SK-N-SH (cell line): Measurements from ENCODE around the gene PSMB8. TPM values are rescaled to one million over a fixed set of nuclear protein-coding genes. Genes with fewer than 3 reads are reported as not detected.

ENCODE experiments used
- CTCF ChIA-PET: fragments of 300-600, 350-600 bp; formaldehyde crosslinking; extraction: SDS; loops from one replicate; lab custom pipeline; 2021; lab: Yijun Ruan, JAX
- POLR2A ChIA-PET: fragments of 350-600 bp; sonication (Branson Sonifier 250); formaldehyde crosslinking; extraction: SDS; loops from one replicate; lab custom pipeline; 2020; ENCODE audit warnings: antibody characterized with exemption, inconsistent platforms; lab: Yijun Ruan, JAX
- DNase-seq: peaks from one replicate; pipeline ENCODE4 v3.0.0; 2012
- H2AFZ ChIP-seq: fragments of 200-600 bp; sonication (generic); 2 replicates; pipeline ENCODE4 v1.8.1; 2016; ENCODE audit warnings: antibody characterized with exemption, mild to moderate bottlenecking, low read depth
- H3F3A ChIP-seq: fragments of 200-600 bp; sonication (generic); replicated peaks from 2 replicates; pipeline ENCODE3; 2016; ENCODE audit warnings: antibody characterized with exemption, mild to moderate bottlenecking; ENCODE audit not compliant: insufficient read depth
- H3K27ac ChIP-seq, 2 experiments: fragments of 200-500 bp in 1 of 2; fragments of 200-600 bp in 1 of 2; sonication (Bioruptor generic) in 1 of 2; sonication (generic), shearing (Covaris generic) in 1 of 2; 2 replicates each; pipeline versions ENCODE4 v1.5.1 to v1.6.1; 2014 to 2016; ENCODE audit warnings: low read depth in 2 of 2, inconsistent platforms in 1 of 2, low read length in 1 of 2, mild to moderate bottlenecking in 1 of 2, mixed read lengths in 1 of 2
- H3K27me3 ChIP-seq: fragments of 200-600 bp; sonication (generic), shearing (Covaris generic); 2 replicates; pipeline ENCODE4 v1.6.1; 2016; ENCODE audit warnings: mixed run types; ENCODE audit not compliant: insufficient read depth
- H3K36me3 ChIP-seq, 2 experiments: fragments of 200-500 bp in 1 of 2; fragments of 200-600 bp in 1 of 2; sonication (Bioruptor generic) in 1 of 2; sonication (generic) in 1 of 2; replicated peaks in 1 of 2; 2 replicates each; pipeline versions ENCODE3 to v1.5.1; 2014 to 2016; ENCODE audit warnings: low read length in 1 of 2, mild to moderate bottlenecking in 1 of 2; ENCODE audit not compliant: insufficient read depth in 2 of 2, control insufficient read depth in 1 of 2
- H3K4me1 ChIP-seq, 2 experiments: fragments of 200-500 bp in 1 of 2; fragments of 200-600 bp in 1 of 2; sonication (Bioruptor generic) in 1 of 2; sonication (generic), shearing (Covaris generic) in 1 of 2; 2 replicates each; pipeline versions ENCODE4 v1.5.1 to v1.6.1; 2014 to 2016; ENCODE audit warnings: low read depth in 1 of 2, low read length in 1 of 2, mixed run types in 1 of 2; ENCODE audit not compliant: insufficient read depth in 2 of 2, control insufficient read depth in 1 of 2
- H3K4me2 ChIP-seq: fragments of 200-600 bp; sonication (generic), shearing (Covaris generic); 2 replicates; pipeline ENCODE4 v1.6.1; 2017; ENCODE audit warnings: mixed run types
- H3K4me3 ChIP-seq, 2 experiments: fragments of 200-500 bp in 1 of 2; fragments of 200-600 bp in 1 of 2; sonication (Bioruptor generic) in 1 of 2; sonication (generic), shearing (Covaris generic) in 1 of 2; 2 replicates each; pipeline versions ENCODE4 v1.5.1 to v1.8.1; 2014 to 2016; ENCODE audit warnings: low read depth in 2 of 2, inconsistent platforms in 1 of 2, low read length in 1 of 2, mild to moderate bottlenecking in 1 of 2, mixed read lengths in 1 of 2, moderate library complexity in 1 of 2
- H3K79me2 ChIP-seq: fragments of 200-600 bp; sonication (generic); 2 replicates; pipeline ENCODE4 v1.8.1; 2017; ENCODE audit warnings: mild to moderate bottlenecking; ENCODE audit not compliant: insufficient read depth
- H3K9ac ChIP-seq: fragments of 200-600 bp; sonication (generic); 2 replicates; pipeline ENCODE4 v1.6.1; 2017; ENCODE audit warnings: mixed run types
- H3K9me2 ChIP-seq: fragments of 200-600 bp; sonication (generic); 2 replicates; pipeline ENCODE4 v1.6.1; 2017; ENCODE audit warnings: mixed run types
- H3K9me3 ChIP-seq: fragments of 200-600 bp; sonication (generic); 2 replicates; pipeline ENCODE4 v1.6.1; 2017; ENCODE audit warnings: mixed run types, mild to moderate bottlenecking, moderate library complexity
- H4K20me1 ChIP-seq: fragments of 200-600 bp; sonication (generic); 2 replicates; pipeline ENCODE4 v1.6.1; 2017; ENCODE audit warnings: mild to moderate bottlenecking, mixed run types; ENCODE audit not compliant: insufficient read depth
- CHD2 ChIP-seq: fragments of 150-350 bp; IDR thresholded peaks from 2 replicates; pipeline ENCODE4 v1.6.1; 2018; ENCODE audit warnings: low read length; ENCODE audit not compliant: partially characterized antibody
- ELF1 ChIP-seq: IDR thresholded peaks from 2 replicates; pipeline ENCODE4 v1.4.0; 2012
- FOXJ3 ChIP-seq: sonication (generic); formaldehyde crosslinking; IDR thresholded peaks from 2 replicates; pipeline ENCODE4 v1.5.1; 2020; ENCODE audit warnings: mild to moderate bottlenecking, missing genetic modification reagents
- FOXM1 ChIP-seq: IDR thresholded peaks from 2 replicates; pipeline ENCODE4 v1.4.0; 2012; ENCODE audit warnings: low read depth, mild to moderate bottlenecking
- GABPA ChIP-seq: IDR thresholded peaks from 2 replicates; pipeline ENCODE4 v1.4.0; 2012; ENCODE audit warnings: low read depth, mild to moderate bottlenecking
- IRF3 ChIP-seq: fragments of 150-350 bp; IDR thresholded peaks from 2 replicates; pipeline ENCODE4 v1.6.1; 2016; ENCODE audit warnings: mild to moderate bottlenecking, low read depth, low read length
- JUND ChIP-seq: IDR thresholded peaks from 2 replicates; pipeline ENCODE4 v1.4.0; 2012
- MXI1 ChIP-seq: IDR thresholded peaks from 2 replicates; pipeline ENCODE4 v1.6.1; 2012; ENCODE audit warnings: mild to moderate bottlenecking, low read depth, low read length, improper control_type of control experiment
- RAD21 ChIP-seq: IDR thresholded peaks from 2 replicates; pipeline ENCODE4 v1.6.1; 2012; ENCODE audit warnings: mild to moderate bottlenecking, low read length
- RFX5 ChIP-seq: IDR thresholded peaks from 2 replicates; pipeline ENCODE4 v1.6.1; 2012; ENCODE audit warnings: mild to moderate bottlenecking, improper control_type of control experiment, low read length
- SIN3A ChIP-seq: IDR thresholded peaks from 2 replicates; pipeline ENCODE4 v1.6.1; 2012; ENCODE audit warnings: low read depth, mild to moderate bottlenecking, low read length, moderate library complexity, borderline replicate concordance
- WGBS: methylation state at CpG from one replicate; pipeline ENCODE4 v1.1.6; 2017; ENCODE audit warnings: low lambda C conversion rate; 5-methylcytosine and 5-hydroxymethylcytosine counted together
- polyA plus RNA-seq, 3 experiments: library from polyadenylated mRNA; depleted of rRNA; stranded (reverse); fragments of >200 nt; gene quantifications; 2 replicates each; pipeline ENCODE4 v1.2.3, GENCODE V29; 2012
- TF ChIP-seq, protein P1 (sequence below): IDR thresholded peaks from 2 replicates; pipeline ENCODE4 v1.4.0; 2012; ENCODE audit warnings: low read depth, borderline replicate concordance
- TF ChIP-seq, protein P2 (sequence below): fragments of 150-350 bp; IDR thresholded peaks from 2 replicates; pipeline ENCODE4 v1.6.1; 2017; ENCODE audit warnings: antibody characterized with exemption, low read length, low read depth, borderline replicate concordance

The PSMB8 gene
- polyA plus RNA-seq, 1 of the 3 experiments (the other 2 are of a cell fraction), result 52.8 TPM

- H3K79me2 ChIP-seq, result no peaks in the 10 kb centered on the region
- H3K27ac ChIP-seq, result no peak overlapping the region
- CTCF ChIA-PET, result interaction anchor here (9.5 kb wide), 1 partner anchor 23 kb away, joined by 223 read pairs; the partner anchor contains the start of gene TAP2
- H3K9me3 ChIP-seq, result no peaks in the 10 kb centered on the region
- no peak overlapping the region for H2AFZ ChIP-seq
- H3K27me3 ChIP-seq, result peaks cover 6% of the 10 kb centered on the region; the same call in 1 of the 2 replicates
- no peak overlapping the region for H3K4me3 ChIP-seq
- no peaks in the 10 kb centered on the region for H3K9me2 ChIP-seq
- POLR2A ChIA-PET, result no interaction called here
- DNase-seq, result no peak
- no peaks in the 10 kb centered on the region for H4K20me1 ChIP-seq
- H3K4me2 ChIP-seq, result no peak overlapping the region
- WGBS, result 70% methylated on average over 3 of the region's 3 CpGs
- H3K36me3 ChIP-seq, result peaks cover 0 to 3% of the 10 kb centered on the region in 2 experiments
- peaks cover 4% of the 10 kb centered on the region for H3F3A ChIP-seq
- TF ChIP-seq RAD21, result no peak
- H3K4me1 ChIP-seq, result no peaks in the 10 kb centered on the region
- no peak overlapping the region for H3K9ac ChIP-seq
These were observed 18.9 kb upstream of the PSMB8 start for GRCh38 chr6:32862725-32863124.

DNA sequence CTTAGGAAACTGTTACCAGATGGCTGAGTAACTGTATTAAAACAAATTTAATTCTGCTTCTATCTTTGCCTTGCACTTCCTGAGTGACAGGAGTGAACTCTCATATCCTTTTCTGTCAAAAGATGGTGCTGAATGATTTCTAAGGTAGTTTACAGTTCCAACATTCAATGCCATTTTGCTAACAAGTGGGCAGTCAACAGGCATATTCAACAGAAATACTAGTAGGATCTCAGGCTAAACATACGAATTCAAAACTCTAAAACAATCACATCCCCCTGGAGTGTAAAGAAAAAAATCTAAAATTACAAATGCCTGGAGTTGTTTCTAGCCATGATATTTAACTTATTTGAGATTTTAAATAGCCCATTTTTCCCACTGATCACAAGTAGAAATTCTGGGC is 16.8 kb upstream of the PSMB8 start:
- no peak for DNase-seq
- no peak overlapping the region for H3K4me3 ChIP-seq
- CTCF ChIA-PET, result interaction anchor here (1.1 to 9.5 kb wide), 4 partner anchors 9 to 107 kb away, joined by 3 to 223 read pairs (median 70); partner anchors contain the start of genes BRD2 and TAP2
- no peaks in the 10 kb centered on the region for H4K20me1 ChIP-seq
- no peak overlapping the region for H3K4me2 ChIP-seq
- 79% methylated on average over 1 of the region's 1 CpG for WGBS
- peaks cover 4% of the 10 kb centered on the region for H3F3A ChIP-seq
- no peaks in the 10 kb centered on the region for H3K79me2 ChIP-seq
- H3K9me3 ChIP-seq, result no peaks in the 10 kb centered on the region
- H3K27ac ChIP-seq, result no peak overlapping the region
- no peak overlapping the region for H3K9ac ChIP-seq
- no peak overlapping the region for H2AFZ ChIP-seq
- no peaks in the 10 kb centered on the region for H3K9me2 ChIP-seq
- H3K36me3 ChIP-seq, result peaks cover 0 to 3% of the 10 kb centered on the region in 2 experiments
- POLR2A ChIA-PET, result no interaction called here
- TF ChIP-seq FOXM1 (no peak), IRF3 (no peak), RAD21 (no peak), SIN3A (no peak), JUND (no peak), MXI1 (no peak), RFX5 (no peak), CHD2 (no peak), GABPA (no peak), FOXJ3 (CRISPR knock-in tag) (no peak), ELF1 (no peak)
- TF ChIP-seq, protein P1, sequence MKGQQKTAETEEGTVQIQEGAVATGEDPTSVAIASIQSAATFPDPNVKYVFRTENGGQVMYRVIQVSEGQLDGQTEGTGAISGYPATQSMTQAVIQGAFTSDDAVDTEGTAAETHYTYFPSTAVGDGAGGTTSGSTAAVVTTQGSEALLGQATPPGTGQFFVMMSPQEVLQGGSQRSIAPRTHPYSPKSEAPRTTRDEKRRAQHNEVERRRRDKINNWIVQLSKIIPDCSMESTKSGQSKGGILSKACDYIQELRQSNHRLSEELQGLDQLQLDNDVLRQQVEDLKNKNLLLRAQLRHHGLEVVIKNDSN, result no peak
- TF ChIP-seq, protein P2, sequence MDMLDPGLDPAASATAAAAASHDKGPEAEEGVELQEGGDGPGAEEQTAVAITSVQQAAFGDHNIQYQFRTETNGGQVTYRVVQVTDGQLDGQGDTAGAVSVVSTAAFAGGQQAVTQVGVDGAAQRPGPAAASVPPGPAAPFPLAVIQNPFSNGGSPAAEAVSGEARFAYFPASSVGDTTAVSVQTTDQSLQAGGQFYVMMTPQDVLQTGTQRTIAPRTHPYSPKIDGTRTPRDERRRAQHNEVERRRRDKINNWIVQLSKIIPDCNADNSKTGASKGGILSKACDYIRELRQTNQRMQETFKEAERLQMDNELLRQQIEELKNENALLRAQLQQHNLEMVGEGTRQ, result no peak
- no peaks in the 10 kb centered on the region for H3K4me1 ChIP-seq
- H3K27me3 ChIP-seq, result peaks cover 5% of the 10 kb centered on the region; the same call in 1 of the 2 replicates
